Esophagus squamous epithelium (tissue), 4 donors: ENCODE measurements around the gene LONP2.

Experiments
- CTCF ChIP-seq, 6 experiments: fragments of 450-650 bp in 4 of 6; fragments of 200-600 bp in 2 of 6; sonication (generic) in 2 of 6; IDR thresholded peaks; one replicate each; pipeline ENCODE4 v1.5.1; 2016 to 2019; ENCODE audit warnings: antibody characterized with exemption in 6 of 6, mild to moderate bottlenecking in 4 of 6, moderate library complexity in 4 of 6
- POLR2A ChIP-seq, 4 donors: fragments of 450-650 bp; IDR thresholded peaks; one replicate each; pipeline ENCODE4 v1.6.1; 2017; ENCODE audit warnings: antibody characterized with exemption in 4 of 4, mild to moderate bottlenecking in 4 of 4, moderate library complexity in 3 of 4

- TF ChIP-seq CTCF (IDR thresholded peaks at IDR 0.05) (no peak), POLR2A (IDR thresholded peaks at IDR 0.05) (no peak)
These were observed 125.7 kb downstream of the LONP2 start for GRCh38 chr16:48369765-48370164.
